Astrocyte of the cerebellum (primary cell): ENCODE data around the gene RPL14.

Experiments used
- DNase-seq: peaks from one replicate; pipeline ENCODE4 v3.0.0-alpha.2; 2011; ENCODE audit warnings: low read depth
- H3K4me3 ChIP-seq: 2 replicates; pipeline ENCODE4 v1.5.1; 2011; ENCODE audit warnings: mild to moderate bottlenecking, low read depth, low read length, moderate library complexity
- in situ Hi-C: cut with HindIII; loops from 2 replicates; pipeline ENCODE4 v1.10.0; 2017; ENCODE audit warnings: low sequenced_read_pairs
- TF ChIP-seq, protein P1 (sequence below): IDR thresholded peaks from 2 replicates; pipeline ENCODE4 v1.5.1; 2012; ENCODE audit warnings: low read length, low read depth, moderate library complexity, mild to moderate bottlenecking; ENCODE audit errors: missing control alignments

Gene RPL14

DNA sequence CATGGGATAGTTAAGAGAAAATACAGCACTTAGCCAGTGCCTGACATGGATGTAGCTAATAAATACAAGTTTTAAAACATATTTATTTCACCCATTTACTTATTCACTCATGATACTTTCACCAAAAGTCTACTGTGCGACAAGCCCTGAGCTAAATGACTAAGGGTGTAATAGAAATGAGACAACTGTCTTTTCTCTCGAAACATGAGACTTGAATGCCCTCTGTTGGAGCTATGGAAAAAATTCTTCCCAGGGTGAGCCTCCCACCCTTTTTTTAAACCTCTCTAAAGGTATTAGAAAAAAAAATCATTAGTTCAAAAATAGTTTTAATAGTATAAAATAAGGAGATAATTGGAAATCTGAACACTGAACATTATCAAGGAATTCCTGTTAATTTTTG, 24.3 kb upstream of the RPL14 start:
- in situ Hi-C loops, result no loop called here
- H3K4me3 ChIP-seq, result no peak overlapping the region
- TF ChIP-seq, protein P1, sequence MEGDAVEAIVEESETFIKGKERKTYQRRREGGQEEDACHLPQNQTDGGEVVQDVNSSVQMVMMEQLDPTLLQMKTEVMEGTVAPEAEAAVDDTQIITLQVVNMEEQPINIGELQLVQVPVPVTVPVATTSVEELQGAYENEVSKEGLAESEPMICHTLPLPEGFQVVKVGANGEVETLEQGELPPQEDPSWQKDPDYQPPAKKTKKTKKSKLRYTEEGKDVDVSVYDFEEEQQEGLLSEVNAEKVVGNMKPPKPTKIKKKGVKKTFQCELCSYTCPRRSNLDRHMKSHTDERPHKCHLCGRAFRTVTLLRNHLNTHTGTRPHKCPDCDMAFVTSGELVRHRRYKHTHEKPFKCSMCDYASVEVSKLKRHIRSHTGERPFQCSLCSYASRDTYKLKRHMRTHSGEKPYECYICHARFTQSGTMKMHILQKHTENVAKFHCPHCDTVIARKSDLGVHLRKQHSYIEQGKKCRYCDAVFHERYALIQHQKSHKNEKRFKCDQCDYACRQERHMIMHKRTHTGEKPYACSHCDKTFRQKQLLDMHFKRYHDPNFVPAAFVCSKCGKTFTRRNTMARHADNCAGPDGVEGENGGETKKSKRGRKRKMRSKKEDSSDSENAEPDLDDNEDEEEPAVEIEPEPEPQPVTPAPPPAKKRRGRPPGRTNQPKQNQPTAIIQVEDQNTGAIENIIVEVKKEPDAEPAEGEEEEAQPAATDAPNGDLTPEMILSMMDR, result no peak
- no peak for DNase-seq

DNA sequence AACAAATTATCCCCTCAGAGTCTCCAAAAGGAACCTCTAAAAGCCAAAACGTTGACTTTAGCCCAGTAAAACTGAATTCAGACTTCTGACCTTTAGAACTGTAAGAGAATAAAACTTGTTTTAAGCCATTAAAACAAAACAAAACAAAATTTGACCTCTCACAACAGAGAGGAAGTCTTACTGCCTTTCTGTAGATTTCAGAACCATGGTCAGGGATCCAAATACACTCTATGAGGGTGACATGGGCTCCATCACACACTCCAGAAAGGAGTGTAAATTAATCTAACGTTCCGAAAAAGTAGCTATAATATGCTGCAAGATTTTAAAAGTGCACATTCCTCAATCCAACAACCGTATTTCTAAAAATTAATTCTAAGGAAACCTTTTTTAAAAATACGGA, 19.2 kb upstream of the RPL14 start:
- TF ChIP-seq, protein P1, result no peak
- in situ Hi-C loops, result no loop called here
- DNase-seq, result no peak
- no peak overlapping the region for H3K4me3 ChIP-seq

DNA sequence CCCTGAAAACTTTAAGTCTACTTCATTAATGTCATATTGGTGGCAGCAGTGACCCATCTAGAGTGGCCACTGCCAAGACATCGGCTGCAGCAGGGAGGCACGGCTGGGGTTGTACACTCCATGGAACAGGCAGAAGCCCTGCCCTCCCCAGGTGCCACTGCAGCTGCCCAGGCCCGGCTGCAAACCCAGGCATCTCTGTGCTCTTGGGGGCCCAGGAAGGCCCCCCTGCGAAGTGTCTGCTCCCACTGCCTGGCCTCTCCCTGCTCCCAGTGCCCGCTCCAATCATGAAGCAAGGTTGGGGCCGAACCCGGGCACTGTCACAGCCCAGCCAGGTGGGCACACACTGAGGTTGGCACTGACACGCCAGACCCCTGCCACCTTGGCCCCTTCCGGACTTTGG, 12.1 kb upstream of the RPL14 start:
- TF ChIP-seq, protein P1, result no peak
- in situ Hi-C loops, result no loop called here
- H3K4me3 ChIP-seq, result no peak overlapping the region

DNA sequence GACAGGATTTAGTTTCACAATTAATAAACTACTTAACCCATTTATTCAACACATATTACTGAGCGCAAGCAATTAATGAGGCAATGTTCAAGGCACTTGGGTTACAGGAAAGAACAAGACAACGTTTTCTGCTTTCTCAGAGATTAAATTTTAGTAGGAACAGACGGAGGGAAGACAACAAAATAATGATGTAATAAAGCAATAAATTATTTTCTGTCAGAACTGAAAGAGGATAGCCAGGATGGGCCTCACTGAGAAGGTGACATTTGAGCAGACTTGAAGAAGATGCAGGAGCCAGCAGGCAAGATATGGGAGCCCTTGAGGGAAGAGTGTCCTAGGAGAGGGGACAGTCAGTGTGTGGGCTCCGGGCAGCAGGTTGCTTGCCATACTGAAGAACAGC, 11.3 kb upstream of the RPL14 start:
- DNase-seq, result no peak
- no peak overlapping the region for H3K4me3 ChIP-seq
- in situ Hi-C loops, result no loop called here
- TF ChIP-seq, protein P1, result no peak

More for the DNA sequence above, 12.1 kb upstream of the RPL14 start:
- no peak for DNase-seq

DNA sequence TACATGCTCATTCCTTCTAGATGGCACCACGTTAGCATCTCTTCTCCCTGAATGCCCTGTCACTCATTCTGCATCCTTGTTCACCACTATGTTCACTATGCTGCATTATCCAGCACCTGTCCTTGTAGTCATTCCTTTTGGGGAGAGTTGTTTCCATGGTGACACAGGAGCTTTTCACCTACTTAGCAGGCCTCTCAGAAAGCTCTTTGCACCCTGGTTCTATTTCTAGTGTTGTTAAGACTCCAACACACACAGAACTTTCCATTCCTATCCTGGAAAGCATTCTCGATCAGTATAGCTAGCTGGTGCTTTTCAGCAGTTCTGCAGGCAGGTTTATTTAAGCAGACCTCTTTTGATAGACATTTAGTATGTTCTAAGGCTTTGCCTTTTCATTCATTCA, 6.7 kb upstream of the RPL14 start:
- in situ Hi-C loops, result no loop called here
- TF ChIP-seq, protein P1, result no peak
- H3K4me3 ChIP-seq, result no peak overlapping the region
- DNase-seq, result no peak

DNA sequence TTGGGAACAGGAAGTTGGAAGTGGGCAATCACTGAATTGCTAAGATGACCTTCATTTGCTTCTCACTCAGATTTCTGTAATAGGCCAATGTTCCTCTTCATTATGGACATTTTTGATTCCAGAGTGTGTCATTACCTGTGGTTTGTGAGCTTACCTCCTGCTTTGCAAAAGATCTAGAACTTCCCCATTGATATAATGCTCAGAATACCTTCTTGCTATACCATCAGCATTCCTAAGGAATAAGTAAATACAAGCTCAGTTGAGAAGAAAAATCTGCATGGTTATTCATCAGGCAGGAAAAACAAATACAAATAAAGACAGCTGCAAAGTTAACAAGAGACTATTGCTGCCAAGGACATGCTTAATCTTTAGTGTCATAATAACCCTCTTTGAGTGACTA, 5.6 kb upstream of the RPL14 start:
- in situ Hi-C loops, result no loop called here
- no peak overlapping the region for H3K4me3 ChIP-seq
- DNase-seq, result no peak
- TF ChIP-seq, protein P1, result no peak

DNA sequence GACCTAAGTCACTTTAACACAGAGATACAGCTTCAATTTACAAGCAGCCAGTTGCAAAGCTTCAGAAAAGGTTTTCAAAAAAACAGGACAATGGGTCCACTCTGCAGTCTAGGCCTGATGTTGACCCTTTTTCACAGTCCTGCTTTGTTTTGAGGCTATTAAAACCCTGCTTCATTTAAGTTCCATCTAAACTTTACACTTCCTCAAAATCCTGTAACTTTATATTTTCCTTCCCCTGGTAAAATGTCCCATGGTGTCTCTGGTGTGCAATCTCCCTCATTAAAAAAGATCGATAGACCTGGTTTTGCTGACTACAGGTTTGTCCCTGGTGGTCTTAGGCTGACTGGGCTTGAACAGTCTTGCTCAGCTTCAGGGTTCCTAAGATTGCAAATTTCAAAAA, 5.1 kb upstream of the RPL14 start:
- peak overlapping the region; percentile 70 for H3K4me3 ChIP-seq
- in situ Hi-C loops, result no loop called here
- TF ChIP-seq, protein P1, result no peak
- DNase-seq, result no peak
